CD4-positive, CD25-positive, alpha-beta regulatory T cell (primary cell): ENCODE measurements around the gene IRX6. TPM values are rescaled to one million over a fixed set of nuclear protein-coding genes. Genes with fewer than 3 reads are reported as not detected.

ENCODE experiments used
- ATAC-seq, 2 donors: fragments of 150-1000 bp; cut with Tn5 transposase; one replicate each; pipeline ENCODE4 v1.10.0; 2021; ENCODE audit warnings: low read depth in 2 of 2, moderate number of reproducible peaks in 2 of 2, moderate library complexity in 1 of 2
- DNase-seq, 3 donors: peaks; one replicate each; pipeline versions ENCODE4 v3.0.0 to v3.0.0-alpha.2; 2012 to 2022; ENCODE audit warnings: mixed read lengths in 1 of 3
- H3K27ac ChIP-seq: one replicate; pipeline ENCODE4 v1.7.0; 2013; ENCODE audit warnings: mild to moderate bottlenecking, low read length; ENCODE audit not compliant: insufficient read depth, poor library complexity, severe bottlenecking
- H3K27me3 ChIP-seq: one replicate; pipeline ENCODE4 v1.7.0; 2013; ENCODE audit warnings: low read length; ENCODE audit not compliant: control insufficient read depth, insufficient read depth
- H3K36me3 ChIP-seq: one replicate; pipeline ENCODE4 v1.7.0; 2013; ENCODE audit warnings: mild to moderate bottlenecking, low read length, moderate library complexity; ENCODE audit not compliant: control insufficient read depth, insufficient read depth
- H3K4me1 ChIP-seq: 2 replicates; pipeline ENCODE4 v1.7.0; 2013; ENCODE audit warnings: mild to moderate bottlenecking, low read length; ENCODE audit not compliant: insufficient read depth, control insufficient read depth, poor library complexity, severe bottlenecking
- H3K4me3 ChIP-seq: one replicate; pipeline ENCODE4 v1.7.0; 2013; ENCODE audit warnings: low read depth, mild to moderate bottlenecking, low read length, moderate library complexity
- H3K9me3 ChIP-seq, 2 experiments: 1 replicate in 1 of 2; 2 replicates in 1 of 2; pipeline ENCODE4 v1.7.0; 2013; ENCODE audit warnings: low read length in 2 of 2, mild to moderate bottlenecking in 1 of 2, moderate library complexity in 1 of 2; ENCODE audit not compliant: control insufficient read depth in 2 of 2
- H3K27ac Mint-ChIP-seq, 3 donors: one replicate each; pipeline ENCODE4 v1.8.0; 2020 to 2022; ENCODE audit warnings: mild to moderate bottlenecking in 3 of 3, mixed read lengths in 3 of 3, moderate library complexity in 2 of 3
- H3K27me3 Mint-ChIP-seq: one replicate; pipeline ENCODE4 v1.8.0; 2022; ENCODE audit warnings: mild to moderate bottlenecking, mixed read lengths
- H3K36me3 Mint-ChIP-seq: one replicate; pipeline ENCODE4 v1.8.0; 2020; ENCODE audit warnings: mixed read lengths
- H3K4me1 Mint-ChIP-seq, 4 donors: one replicate each; pipeline ENCODE4 v1.8.0; 2020 to 2022; ENCODE audit warnings: mixed read lengths in 4 of 4, mild to moderate bottlenecking in 1 of 4
- H3K4me3 Mint-ChIP-seq, 4 donors: one replicate each; pipeline ENCODE4 v1.8.0; 2020 to 2022; ENCODE audit warnings: mild to moderate bottlenecking in 4 of 4, mixed read lengths in 4 of 4, moderate library complexity in 3 of 4
- H3K9me3 Mint-ChIP-seq, 7 donors: one replicate each; pipeline ENCODE4 v1.8.0; 2020 to 2022; ENCODE audit warnings: mixed read lengths in 7 of 7, mild to moderate bottlenecking in 3 of 7, moderate library complexity in 2 of 7
- polyA plus RNA-seq, 4 donors: library from polyadenylated mRNA; unstranded; fragments of 300-500 nt; fragmentation: Illumina TruSeq; gene quantifications; one replicate each; pipeline ENCODE4 v1.2.3, GENCODE V29; 2021
- total RNA-seq: library from RNA; stranded (reverse); gene quantifications from one replicate; pipeline ENCODE4 v1.2.3, GENCODE V29; 2022

The IRX6 gene
- total and polyA plus RNA-seq, 5 donors from 2014 or later: not detected

DNA sequence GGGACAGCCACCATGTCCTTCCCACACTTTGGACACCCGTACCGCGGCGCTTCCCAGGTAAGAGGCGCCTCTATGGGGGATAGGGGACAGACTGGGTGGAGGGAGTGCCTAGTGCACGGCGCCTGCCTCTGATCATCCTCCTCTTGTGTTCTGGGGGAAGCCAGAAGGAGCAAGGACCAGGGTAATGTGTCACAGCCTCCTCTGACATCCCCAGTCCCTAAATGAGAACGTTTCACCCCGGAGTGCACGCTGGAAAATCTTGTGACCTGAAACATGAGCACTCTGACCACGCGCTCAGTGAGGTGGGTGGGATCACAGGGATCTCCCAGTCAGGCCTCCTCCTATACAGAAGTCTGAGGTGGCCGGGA lies 1.1 kb downstream of the IRX6 start:
- Histone ChIP-seq H3K4me1 (no peaks in the 10 kb centered on the region), H3K27ac (no peak overlapping the region), H3K4me3 (no peak overlapping the region), H3K9me3 (no peaks in the 10 kb centered on the region), H3K27me3 (peaks cover 13% of the 10 kb centered on the region), H3K36me3 (no peaks in the 10 kb centered on the region)
- H3K27me3 Mint-ChIP-seq: peaks cover 33% of the 10 kb centered on the region
- peaks cover 0 to 3% (median 0%) of the 10 kb centered on the region in 4 donors for H3K4me1 Mint-ChIP-seq
- H3K9me3 Mint-ChIP-seq: peaks cover 0 to 3% (median 0%) of the 10 kb centered on the region in 7 donors
- DNase-seq (no peak), ATAC-seq (no peak)
- H3K4me3 Mint-ChIP-seq: no peak overlapping the region
- H3K27ac Mint-ChIP-seq: no peak overlapping the region
- no peaks in the 10 kb centered on the region for H3K36me3 Mint-ChIP-seq

DNA sequence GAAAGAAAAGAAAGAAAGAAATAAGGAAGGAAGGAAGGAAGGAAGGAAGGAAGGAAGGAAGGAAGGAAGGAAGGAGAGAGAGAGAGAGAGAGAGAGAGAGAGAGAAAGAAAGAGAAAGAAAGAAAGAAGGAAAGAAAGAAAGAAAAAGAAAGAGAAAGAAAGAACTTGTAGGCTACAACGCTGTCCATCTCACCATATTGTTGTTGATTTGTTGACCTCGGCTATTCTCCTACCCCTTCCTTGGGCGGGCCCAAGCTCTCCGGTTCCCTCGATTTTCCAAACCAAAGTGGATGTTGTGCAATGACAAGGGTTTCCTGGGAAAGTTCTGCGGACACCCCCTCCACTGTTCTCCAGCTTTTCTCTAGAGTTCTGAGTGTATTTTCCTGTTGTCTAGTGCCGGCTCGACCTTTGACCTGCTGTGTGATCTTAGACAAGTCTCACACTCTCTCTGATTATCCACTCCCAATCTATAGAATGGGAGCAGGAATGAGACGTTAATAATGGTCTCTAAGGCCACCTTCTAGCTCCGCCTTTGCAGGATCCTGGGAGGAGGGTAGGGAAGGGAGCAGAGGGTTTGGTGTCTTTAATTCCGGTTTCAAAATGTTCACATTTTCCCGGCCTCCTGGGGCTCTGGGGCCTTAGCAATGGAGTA lies 1.6 kb downstream of the IRX6 start:
- Mint-ChIP-seq H3K36me3 (no peaks in the 10 kb centered on the region), H3K4me3 (no peak overlapping the region)

DNA sequence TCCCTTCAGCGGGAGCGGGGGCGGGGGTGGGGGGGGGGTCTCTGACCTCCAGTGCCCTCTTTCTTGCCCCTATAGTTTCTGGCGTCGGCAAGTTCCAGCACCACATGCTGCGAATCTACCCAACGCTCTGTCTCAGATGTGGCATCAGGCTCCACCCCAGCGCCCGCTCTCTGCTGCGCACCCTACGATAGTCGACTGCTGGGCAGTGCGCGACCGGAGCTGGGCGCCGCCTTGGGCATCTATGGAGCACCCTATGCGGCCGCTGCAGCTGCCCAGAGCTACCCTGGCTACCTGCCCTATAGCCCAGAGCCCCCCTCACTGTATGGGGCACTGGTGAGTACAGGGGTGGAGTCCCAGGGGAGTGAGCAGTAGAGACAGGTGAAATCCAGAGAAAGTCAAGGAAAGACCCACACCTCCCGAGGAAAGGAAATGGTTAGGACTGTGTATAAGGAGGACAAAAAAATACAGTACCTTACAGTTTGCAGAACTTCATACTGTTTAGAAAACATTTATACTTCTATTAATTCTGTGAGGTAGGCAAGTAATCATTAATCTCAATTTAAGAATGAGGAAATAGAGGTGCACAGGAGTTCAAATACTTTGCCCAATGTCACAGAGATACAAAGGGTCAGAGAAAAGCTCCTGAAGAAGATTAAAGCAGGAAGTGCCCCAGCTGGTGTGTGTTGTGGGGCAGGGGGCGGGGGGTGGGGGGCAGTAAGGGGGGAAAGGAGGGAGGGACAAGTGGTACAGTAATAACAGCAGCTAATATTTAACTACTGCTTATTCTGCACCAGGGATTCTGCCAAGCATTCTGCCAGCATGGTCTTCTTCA lies 2.5 kb downstream of the IRX6 start:
- H3K27ac ChIP-seq: no peak overlapping the region
- H3K27me3 ChIP-seq: peaks cover 17% of the 10 kb centered on the region
- DNase-seq: no peak
- no peaks in the 10 kb centered on the region for H3K4me1 ChIP-seq
- no peaks in the 10 kb centered on the region for H3K9me3 ChIP-seq
- H3K36me3 ChIP-seq: no peaks in the 10 kb centered on the region
- H3K4me1 Mint-ChIP-seq: peaks cover 0 to 7% (median 1%) of the 10 kb centered on the region in 4 donors
- no peak for ATAC-seq
- H3K4me3 ChIP-seq: no peak overlapping the region
- H3K27ac Mint-ChIP-seq: no peak overlapping the region
- H3K36me3 Mint-ChIP-seq: no peaks in the 10 kb centered on the region
- peaks cover 0 to 6% (median 0%) of the 10 kb centered on the region in 7 donors for H3K9me3 Mint-ChIP-seq
- peaks cover 44% of the 10 kb centered on the region for H3K27me3 Mint-ChIP-seq
- no peak overlapping the region for H3K4me3 Mint-ChIP-seq

More for the DNA sequence above, 1.6 kb downstream of the IRX6 start:
- Histone ChIP-seq H3K36me3 (no peaks in the 10 kb centered on the region), H3K4me1 (no peaks in the 10 kb centered on the region), H3K4me3 (no peak overlapping the region), H3K27ac (no peak overlapping the region), H3K9me3 (no peaks in the 10 kb centered on the region), H3K27me3 (peaks cover 16% of the 10 kb centered on the region)
- ATAC-seq (no peak), DNase-seq (no peak)
- Mint-ChIP-seq H3K4me1 (peaks cover 0 to 4% (median 1%) of the 10 kb centered on the region in 4 donors), H3K9me3 (peaks cover 0 to 4% (median 0%) of the 10 kb centered on the region in 7 donors), H3K27ac (no peak overlapping the region), H3K27me3 (peaks cover 39% of the 10 kb centered on the region)

DNA sequence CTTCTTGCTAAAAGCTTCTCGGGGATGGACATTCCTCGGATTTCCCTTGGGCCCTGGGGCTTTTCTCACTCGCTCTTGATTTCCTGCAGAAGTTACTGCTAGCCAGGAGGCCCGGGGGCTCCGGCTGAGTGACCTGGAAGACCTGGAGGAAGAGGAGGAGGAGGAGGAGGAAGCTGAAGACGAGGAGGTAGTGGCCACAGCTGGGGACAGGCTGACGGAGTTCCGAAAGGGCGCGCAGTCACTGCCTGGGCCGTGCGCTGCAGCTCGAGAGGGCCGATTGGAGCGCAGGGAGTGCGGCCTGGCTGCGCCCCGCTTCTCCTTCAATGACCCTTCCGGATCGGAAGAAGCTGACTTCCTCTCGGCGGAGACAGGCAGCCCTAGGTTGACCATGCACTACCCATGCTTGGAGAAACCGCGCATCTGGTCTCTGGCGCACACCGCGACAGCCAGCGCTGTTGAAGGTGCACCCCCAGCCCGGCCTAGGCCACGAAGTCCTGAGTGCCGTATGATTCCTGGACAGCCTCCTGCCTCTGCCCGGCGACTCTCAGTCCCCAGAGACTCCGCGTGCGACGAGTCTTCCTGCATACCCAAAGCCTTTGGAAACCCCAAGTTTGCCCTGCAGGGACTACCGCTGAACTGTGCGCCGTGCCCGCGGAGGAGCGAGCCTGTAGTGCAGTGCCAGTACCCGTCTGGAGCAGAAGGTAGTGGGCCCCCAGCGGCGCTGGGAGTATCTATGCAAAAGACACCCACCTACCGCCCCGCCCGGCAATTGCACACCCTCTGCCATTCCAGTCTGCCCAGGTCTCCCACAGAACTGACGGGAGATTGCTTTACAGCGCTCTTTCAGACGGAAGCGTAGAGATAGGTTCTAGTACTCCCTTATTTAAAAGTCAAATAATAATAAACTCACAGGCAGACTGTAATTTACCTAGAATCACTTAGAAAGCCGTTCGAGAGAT lies 4.9 kb downstream of the IRX6 start:
- no peaks in the 10 kb centered on the region for H3K36me3 Mint-ChIP-seq
- peaks cover 14% of the 10 kb centered on the region for H3K27me3 ChIP-seq

DNA sequence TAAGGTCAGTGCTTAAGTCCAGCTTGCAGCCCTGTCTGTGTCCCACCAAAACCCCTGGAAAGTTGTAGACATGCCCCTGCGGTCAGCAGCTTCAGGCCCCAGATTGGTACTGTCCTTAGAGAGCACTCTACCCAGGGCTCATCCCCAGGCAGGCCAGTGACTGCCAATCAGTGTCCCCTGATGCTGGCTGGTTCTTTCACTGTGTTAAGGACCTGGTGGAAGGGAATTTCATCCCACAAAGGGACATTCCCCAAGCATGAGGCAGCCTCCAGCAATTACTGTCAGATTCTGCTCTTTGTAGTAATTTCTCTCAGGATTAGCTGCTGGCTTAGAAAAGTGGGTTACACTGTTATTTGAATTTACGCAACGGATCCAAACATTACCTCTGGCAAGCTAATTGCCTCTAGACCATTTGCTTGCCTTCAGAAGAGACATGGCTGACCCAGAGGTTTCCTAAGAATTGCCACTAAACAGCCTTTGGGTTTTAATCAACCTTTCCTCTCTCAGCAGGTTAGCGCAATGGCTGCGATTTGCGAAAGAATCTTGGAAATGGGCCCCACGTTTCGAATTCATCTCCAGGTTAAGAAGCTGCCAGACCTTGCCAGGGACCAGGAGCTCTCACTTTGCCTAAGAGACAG lies 5.9 kb downstream of the IRX6 start:
- Histone ChIP-seq H3K4me1 (no peaks in the 10 kb centered on the region), H3K4me3 (no peak overlapping the region), H3K36me3 (no peaks in the 10 kb centered on the region), H3K27ac (no peak overlapping the region), H3K27me3 (peaks cover 14% of the 10 kb centered on the region), H3K9me3 (no peaks in the 10 kb centered on the region)
- ATAC-seq: no peak
- H3K27me3 Mint-ChIP-seq: peaks cover 65% of the 10 kb centered on the region
- H3K27ac Mint-ChIP-seq: no peak overlapping the region
- no peak for DNase-seq
- H3K36me3 Mint-ChIP-seq: no peaks in the 10 kb centered on the region
- H3K4me1 Mint-ChIP-seq: peaks cover 0 to 7% (median 1%) of the 10 kb centered on the region in 4 donors
- peaks cover 0 to 10% (median 0%) of the 10 kb centered on the region in 7 donors for H3K9me3 Mint-ChIP-seq
- no peak overlapping the region for H3K4me3 Mint-ChIP-seq

More for the DNA sequence above, 4.9 kb downstream of the IRX6 start:
- Mint-ChIP-seq H3K4me3 (no peak overlapping the region), H3K27me3 (peaks cover 63% of the 10 kb centered on the region), H3K9me3 (peaks cover 0 to 9% (median 0%) of the 10 kb centered on the region in 7 donors), H3K4me1 (peaks cover 0 to 7% (median 1%) of the 10 kb centered on the region in 4 donors), H3K27ac (no peak overlapping the region)
- H3K4me1 ChIP-seq: no peaks in the 10 kb centered on the region
- H3K4me3 ChIP-seq: no peak overlapping the region
- no peak overlapping the region for H3K27ac ChIP-seq
- DNase-seq (no peak), ATAC-seq (no peak)
- no peaks in the 10 kb centered on the region for H3K36me3 ChIP-seq
- H3K9me3 ChIP-seq: no peaks in the 10 kb centered on the region

DNA sequence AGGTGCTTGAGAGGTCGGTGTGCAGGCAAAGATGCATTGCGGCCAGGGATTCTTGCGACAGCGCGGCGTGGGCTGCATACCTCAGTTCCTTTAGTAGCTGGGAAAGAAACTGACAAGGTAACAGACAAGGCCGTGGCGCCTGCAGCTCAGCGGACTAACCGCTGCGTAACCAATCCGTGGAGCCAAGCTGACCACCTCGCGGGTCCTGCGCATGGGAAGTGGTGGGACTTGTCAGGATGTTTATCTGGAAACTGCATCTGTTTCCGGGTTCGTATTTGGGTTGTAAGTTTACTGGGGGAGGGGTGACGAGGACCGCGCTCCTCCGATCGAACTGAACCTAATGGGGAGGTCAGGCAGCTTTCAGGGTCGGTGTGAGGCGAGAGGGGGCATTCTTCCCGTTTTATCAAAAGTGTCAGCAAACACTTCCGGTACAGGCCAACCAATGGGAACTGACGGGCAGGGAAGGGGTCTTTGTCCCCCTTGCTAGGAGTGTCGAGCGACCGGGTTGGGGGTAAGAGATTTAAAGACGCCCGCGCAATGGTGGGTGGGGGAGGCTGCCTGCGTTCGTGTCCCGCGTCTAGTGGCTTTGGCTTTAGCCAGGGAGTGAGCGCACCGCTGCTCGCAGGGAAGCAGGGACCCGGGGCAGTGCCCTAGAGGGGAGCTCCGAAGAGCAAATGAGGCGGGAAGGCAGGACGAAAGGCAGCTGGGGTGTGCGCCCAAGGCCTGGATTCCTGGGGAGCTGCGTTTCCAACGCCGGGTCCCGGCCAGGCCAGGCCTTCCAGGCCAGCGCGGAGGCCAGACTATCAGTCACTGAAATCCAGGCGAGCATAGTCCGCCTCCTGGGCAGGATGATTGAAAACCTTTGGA lies 7.0 kb downstream of the IRX6 start:
- DNase-seq: no peak
- H3K27me3 ChIP-seq: peaks cover 14% of the 10 kb centered on the region
- no peak overlapping the region for H3K27ac ChIP-seq
- H3K9me3 Mint-ChIP-seq: peaks cover 0 to 7% (median 0%) of the 10 kb centered on the region in 7 donors
- no peaks in the 10 kb centered on the region for H3K36me3 Mint-ChIP-seq
- H3K27me3 Mint-ChIP-seq: peaks cover 58% of the 10 kb centered on the region
- H3K36me3 ChIP-seq: no peaks in the 10 kb centered on the region
- no peaks in the 10 kb centered on the region for H3K9me3 ChIP-seq
- no peak for ATAC-seq
- H3K27ac Mint-ChIP-seq: no peak overlapping the region
- H3K4me1 Mint-ChIP-seq: peaks cover 0 to 7% (median 0%) of the 10 kb centered on the region in 4 donors
- H3K4me1 ChIP-seq: no peaks in the 10 kb centered on the region
- no peak overlapping the region for H3K4me3 Mint-ChIP-seq
- H3K4me3 ChIP-seq: no peak overlapping the region
